ENCODE measurements around the gene HSD17B1.
"Not testable (repeated sequence)": the region's sequence is repeated elsewhere in the genome, so short reads cannot be mapped to it uniquely, and the experiment has no call there.

HSD17B1 gene

GRCh38 chr17:42554250-42555121, 1.8 kb downstream of the HSD17B1 start:
- Histone ChIP-seq H3F3A (ENCODE audit: control insufficient read depth, insufficient read depth) (no peaks in the 10 kb centered on the region), H3K27ac (ENCODE audit: low read depth, low read length) (peak overlapping the region; percentile 53)

GRCh38 chr17:42555122-42555622, 2.4 kb downstream of the HSD17B1 start:
- no peaks in the 10 kb centered on the region for H3F3A ChIP-seq (ENCODE audit: control insufficient read depth, insufficient read depth)
- no peak for TF ChIP-seq EZH2phosphoT487 (IDR thresholded peaks at IDR 0.05; ENCODE audit: borderline replicate concordance, low read length)
- TF ChIP-seq CTCF (IDR thresholded peaks at IDR 0.05; ENCODE audit: low read depth, low read length, poor library complexity, severe bottlenecking) = no peak
- peaks cover 18% of the 10 kb centered on the region for H3K79me2 ChIP-seq (ENCODE audit: control insufficient read depth, low read length)
- H3K36me3 ChIP-seq (ENCODE audit: control insufficient read depth, low read length) = peaks cover 3% of the 10 kb centered on the region; the same call in 1 of the 2 replicates
- peaks cover 26% of the 10 kb centered on the region for H3K4me1 ChIP-seq (ENCODE audit: control insufficient read depth, low read length)
- H3K27me3 ChIP-seq (ENCODE audit: control insufficient read depth, low read length) = no peaks in the 10 kb centered on the region
- H3K4me2 ChIP-seq (ENCODE audit: low read length) = peak overlapping the region; percentile 96
- no peaks in the 10 kb centered on the region for H4K20me1 ChIP-seq (ENCODE audit: control insufficient read depth, insufficient read depth, low read depth, low read length)
- no peaks in the 10 kb centered on the region for H3K9me2 ChIP-seq (replicated peaks; ENCODE audit: control insufficient read depth, low read length)
- peak overlapping the region; percentile 99 for H3K4me3 ChIP-seq (ENCODE audit: low read length)
- H3K9me3 ChIP-seq (ENCODE audit: control insufficient read depth, insufficient read depth, low read length) = no peaks in the 10 kb centered on the region
- peak overlapping the region; percentile 53 for H3K27ac ChIP-seq (ENCODE audit: low read depth, low read length)

More at GRCh38 chr17:42554250-42555121, 1.8 kb downstream of the HSD17B1 start:
- Histone ChIP-seq H3K79me2 (ENCODE audit: control insufficient read depth, low read length) (peaks cover 18% of the 10 kb centered on the region), H3K4me3 (ENCODE audit: low read length) (peak overlapping the region; percentile 99), H3K9me2 (replicated peaks; ENCODE audit: control insufficient read depth, low read length) (no peaks in the 10 kb centered on the region), H3K36me3 (ENCODE audit: control insufficient read depth, low read length) (peaks cover 3% of the 10 kb centered on the region; the same call in 1 of the 2 replicates), H3K27me3 (ENCODE audit: control insufficient read depth, low read length) (no peaks in the 10 kb centered on the region), H4K20me1 (ENCODE audit: control insufficient read depth, insufficient read depth, low read depth, low read length) (no peaks in the 10 kb centered on the region), H3K9me3 (ENCODE audit: control insufficient read depth, insufficient read depth, low read length) (no peaks in the 10 kb centered on the region), H3K4me1 (ENCODE audit: control insufficient read depth, low read length) (peaks cover 26% of the 10 kb centered on the region), H3K4me2 (ENCODE audit: low read length) (peak overlapping the region; percentile 96)
- TF ChIP-seq CTCF (IDR thresholded peaks at IDR 0.05; ENCODE audit: low read depth, low read length, poor library complexity, severe bottlenecking) (no peak), EZH2phosphoT487 (IDR thresholded peaks at IDR 0.05; ENCODE audit: borderline replicate concordance, low read length) (no peak)

GRCh38 chr17:42555961-42556617, 3.4 kb downstream of the HSD17B1 start:
- peak; percentile 44 for TF ChIP-seq CTCF (IDR thresholded peaks at IDR 0.05; ENCODE audit: low read depth, low read length, poor library complexity, severe bottlenecking)
- not testable (repeated sequence) for H3K27ac ChIP-seq (ENCODE audit: low read depth, low read length); H3K4me3 ChIP-seq (ENCODE audit: low read length); H4K20me1 ChIP-seq (ENCODE audit: control insufficient read depth, insufficient read depth, low read depth, low read length); H3K9me2 ChIP-seq (replicated peaks; ENCODE audit: control insufficient read depth, low read length); H3F3A ChIP-seq (ENCODE audit: control insufficient read depth, insufficient read depth); H3K27me3 ChIP-seq (ENCODE audit: control insufficient read depth, low read length); H3K36me3 ChIP-seq (ENCODE audit: control insufficient read depth, low read length); H3K9me3 ChIP-seq (ENCODE audit: control insufficient read depth, insufficient read depth, low read length)
- peaks cover 18% of the 10 kb centered on the region for H3K79me2 ChIP-seq (ENCODE audit: control insufficient read depth, low read length)
- H3K4me2 ChIP-seq (ENCODE audit: low read length) = peak overlapping the region; percentile 96; the same call in 1 of the 2 replicates
- H3K4me1 ChIP-seq (ENCODE audit: control insufficient read depth, low read length) = peaks cover 26% of the 10 kb centered on the region

Data from DOHH2 (cell line).